ENCODE measurements around the gene FARP2.

DNA sequence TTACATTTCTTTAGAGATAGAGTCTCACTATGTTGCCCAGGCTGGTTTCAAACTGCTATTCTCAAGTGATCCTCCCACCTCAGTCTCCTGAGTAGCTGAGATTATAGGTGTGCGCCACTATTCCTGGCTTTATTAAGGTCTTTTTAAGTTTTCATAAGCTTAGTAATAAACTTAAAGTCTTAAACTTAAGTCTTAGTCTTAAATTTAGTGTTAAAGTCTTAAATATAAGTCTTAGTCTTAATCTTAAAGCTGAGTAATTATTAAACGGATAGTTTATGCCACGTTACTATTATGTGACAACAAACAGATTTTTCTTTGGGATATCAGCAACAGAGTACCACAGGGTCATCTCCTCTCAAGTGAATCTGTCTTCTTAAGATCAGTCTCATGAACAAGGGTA is 12.6 kb downstream of the FARP2 start:
- TF ChIP-seq, protein P1, sequence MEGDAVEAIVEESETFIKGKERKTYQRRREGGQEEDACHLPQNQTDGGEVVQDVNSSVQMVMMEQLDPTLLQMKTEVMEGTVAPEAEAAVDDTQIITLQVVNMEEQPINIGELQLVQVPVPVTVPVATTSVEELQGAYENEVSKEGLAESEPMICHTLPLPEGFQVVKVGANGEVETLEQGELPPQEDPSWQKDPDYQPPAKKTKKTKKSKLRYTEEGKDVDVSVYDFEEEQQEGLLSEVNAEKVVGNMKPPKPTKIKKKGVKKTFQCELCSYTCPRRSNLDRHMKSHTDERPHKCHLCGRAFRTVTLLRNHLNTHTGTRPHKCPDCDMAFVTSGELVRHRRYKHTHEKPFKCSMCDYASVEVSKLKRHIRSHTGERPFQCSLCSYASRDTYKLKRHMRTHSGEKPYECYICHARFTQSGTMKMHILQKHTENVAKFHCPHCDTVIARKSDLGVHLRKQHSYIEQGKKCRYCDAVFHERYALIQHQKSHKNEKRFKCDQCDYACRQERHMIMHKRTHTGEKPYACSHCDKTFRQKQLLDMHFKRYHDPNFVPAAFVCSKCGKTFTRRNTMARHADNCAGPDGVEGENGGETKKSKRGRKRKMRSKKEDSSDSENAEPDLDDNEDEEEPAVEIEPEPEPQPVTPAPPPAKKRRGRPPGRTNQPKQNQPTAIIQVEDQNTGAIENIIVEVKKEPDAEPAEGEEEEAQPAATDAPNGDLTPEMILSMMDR (conservative IDR thresholded peaks at IDR 0.05 in 1 of 2, IDR thresholded peaks at IDR 0.05 in 1 of 2; ENCODE audit: extremely low read depth in 1 of 2, insufficient read depth in 1 of 2, low read depth in 1 of 2, low read length in 2 of 2) = no peak
- TF ChIP-seq EZH2 (IDR thresholded peaks at IDR 0.05; ENCODE audit: borderline replicate concordance, low read length) = no peak
